Measurements from ENCODE around the gene SH2D3C. TPM values are rescaled to one million over a fixed set of nuclear protein-coding genes. Genes with fewer than 3 reads are reported as not detected.

Gene SH2D3C
- total and polyA plus RNA-seq, 9 of the 15 experiments (the other 6 are each of a cell fraction or from before 2014, with no cell fraction given) = 0.03 to 1.2 (median 0.22) TPM; not detected in 1

DNA sequence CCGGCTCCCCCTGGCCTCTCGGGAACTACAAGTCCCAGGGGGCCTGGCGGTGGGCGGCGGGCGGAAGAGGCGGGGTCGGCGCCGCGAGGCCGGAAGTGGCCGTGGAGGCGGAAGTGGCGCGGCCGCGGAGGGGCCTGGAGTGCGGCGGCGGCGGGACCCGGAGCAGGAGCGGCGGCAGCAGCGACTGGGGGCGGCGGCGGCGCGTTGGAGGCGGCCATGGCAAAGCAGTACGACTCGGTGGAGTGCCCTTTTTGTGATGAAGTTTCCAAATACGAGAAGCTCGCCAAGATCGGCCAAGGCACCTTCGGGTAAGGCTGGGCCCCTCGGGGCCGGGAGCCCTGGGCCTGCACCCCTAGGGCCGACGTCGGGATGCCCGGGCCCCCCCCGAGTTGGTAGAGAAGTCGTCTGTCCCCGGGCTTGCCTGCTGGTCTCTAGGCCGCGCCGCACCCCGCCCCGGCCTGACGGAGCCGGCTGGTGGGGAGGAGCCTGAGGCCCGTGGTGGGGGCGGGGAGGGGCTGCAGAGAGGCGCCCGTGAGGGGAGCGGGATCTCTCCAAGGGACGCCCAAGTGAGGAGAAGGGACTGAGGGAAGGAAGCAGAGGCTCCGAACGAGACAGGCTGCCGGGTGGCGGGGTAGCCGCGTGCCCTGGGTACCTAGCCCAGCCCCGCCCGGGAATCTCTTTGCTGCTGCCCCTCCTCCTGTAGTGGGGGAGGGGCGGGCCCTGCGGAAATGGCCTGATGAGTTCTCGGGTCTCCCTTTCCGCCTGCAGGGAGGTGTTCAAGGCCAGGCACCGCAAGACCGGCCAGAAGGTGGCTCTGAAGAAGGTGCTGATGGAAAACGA, 7.7 kb upstream of the SH2D3C start, which contains the start of gene CDK9 (continued):
- TF ChIP-seq, protein P1, sequence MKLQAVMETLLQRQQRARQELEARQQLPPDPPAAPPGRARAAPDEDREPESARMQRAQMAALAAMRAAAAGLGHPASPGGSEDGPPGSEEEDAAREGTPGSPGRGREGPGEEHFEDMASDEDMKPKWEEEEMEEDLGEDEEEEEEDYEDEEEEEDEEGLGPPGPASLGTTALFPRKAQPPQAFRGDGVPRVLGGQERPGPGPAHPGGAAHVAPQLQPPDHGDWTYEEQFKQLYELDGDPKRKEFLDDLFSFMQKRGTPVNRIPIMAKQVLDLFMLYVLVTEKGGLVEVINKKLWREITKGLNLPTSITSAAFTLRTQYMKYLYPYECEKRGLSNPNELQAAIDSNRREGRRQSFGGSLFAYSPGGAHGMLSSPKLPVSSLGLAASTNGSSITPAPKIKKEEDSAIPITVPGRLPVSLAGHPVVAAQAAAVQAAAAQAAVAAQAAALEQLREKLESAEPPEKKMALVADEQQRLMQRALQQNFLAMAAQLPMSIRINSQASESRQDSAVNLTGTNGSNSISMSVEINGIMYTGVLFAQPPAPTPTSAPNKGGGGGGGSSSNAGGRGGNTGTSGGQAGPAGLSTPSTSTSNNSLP (IDR thresholded peaks at IDR 0.05; ENCODE audit: borderline replicate concordance, low read depth, low read length) = no peak
- TF ChIP-seq HNRNPUL1 (IDR thresholded peaks at IDR 0.05; ENCODE audit: low read length) = no peak
- TF ChIP-seq PHTF2 (CRISPR knock-in tag; IDR thresholded peaks at IDR 0.05) = no peak
- no peak for TF ChIP-seq ZEB2 (IDR thresholded peaks at IDR 0.05)
- TF ChIP-seq NR2F6 (CRISPR knock-in tag; IDR thresholded peaks at IDR 0.05) = no peak
- TF ChIP-seq, protein P2, sequence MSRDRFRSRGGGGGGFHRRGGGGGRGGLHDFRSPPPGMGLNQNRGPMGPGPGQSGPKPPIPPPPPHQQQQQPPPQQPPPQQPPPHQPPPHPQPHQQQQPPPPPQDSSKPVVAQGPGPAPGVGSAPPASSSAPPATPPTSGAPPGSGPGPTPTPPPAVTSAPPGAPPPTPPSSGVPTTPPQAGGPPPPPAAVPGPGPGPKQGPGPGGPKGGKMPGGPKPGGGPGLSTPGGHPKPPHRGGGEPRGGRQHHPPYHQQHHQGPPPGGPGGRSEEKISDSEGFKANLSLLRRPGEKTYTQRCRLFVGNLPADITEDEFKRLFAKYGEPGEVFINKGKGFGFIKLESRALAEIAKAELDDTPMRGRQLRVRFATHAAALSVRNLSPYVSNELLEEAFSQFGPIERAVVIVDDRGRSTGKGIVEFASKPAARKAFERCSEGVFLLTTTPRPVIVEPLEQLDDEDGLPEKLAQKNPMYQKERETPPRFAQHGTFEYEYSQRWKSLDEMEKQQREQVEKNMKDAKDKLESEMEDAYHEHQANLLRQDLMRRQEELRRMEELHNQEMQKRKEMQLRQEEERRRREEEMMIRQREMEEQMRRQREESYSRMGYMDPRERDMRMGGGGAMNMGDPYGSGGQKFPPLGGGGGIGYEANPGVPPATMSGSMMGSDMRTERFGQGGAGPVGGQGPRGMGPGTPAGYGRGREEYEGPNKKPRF (IDR thresholded peaks at IDR 0.05; ENCODE audit: low read depth, low read length) = no peak
- no peak for TF ChIP-seq ZBTB17 (CRISPR knock-in tag; IDR thresholded peaks at IDR 0.05)
- TF ChIP-seq, protein P3, sequence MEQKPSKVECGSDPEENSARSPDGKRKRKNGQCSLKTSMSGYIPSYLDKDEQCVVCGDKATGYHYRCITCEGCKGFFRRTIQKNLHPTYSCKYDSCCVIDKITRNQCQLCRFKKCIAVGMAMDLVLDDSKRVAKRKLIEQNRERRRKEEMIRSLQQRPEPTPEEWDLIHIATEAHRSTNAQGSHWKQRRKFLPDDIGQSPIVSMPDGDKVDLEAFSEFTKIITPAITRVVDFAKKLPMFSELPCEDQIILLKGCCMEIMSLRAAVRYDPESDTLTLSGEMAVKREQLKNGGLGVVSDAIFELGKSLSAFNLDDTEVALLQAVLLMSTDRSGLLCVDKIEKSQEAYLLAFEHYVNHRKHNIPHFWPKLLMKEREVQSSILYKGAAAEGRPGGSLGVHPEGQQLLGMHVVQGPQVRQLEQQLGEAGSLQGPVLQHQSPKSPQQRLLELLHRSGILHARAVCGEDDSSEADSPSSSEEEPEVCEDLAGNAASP (IDR thresholded peaks at IDR 0.05) = no peak
- TF ChIP-seq ZBTB8A (IDR thresholded peaks at IDR 0.05; ENCODE audit: partially characterized antibody) = no peak
- no peak for TF ChIP-seq MEF2A (IDR thresholded peaks at IDR 0.05; ENCODE audit: control insufficient read depth, low read depth, low read length)
- TF ChIP-seq POLR3G (IDR thresholded peaks at IDR 0.05; ENCODE audit: extremely low read depth, insufficient read length, insufficient replicate concordance) = no peak
- TF ChIP-seq FOXJ2 (tag; IDR thresholded peaks at IDR 0.05) = no peak
- TF ChIP-seq, protein P4, sequence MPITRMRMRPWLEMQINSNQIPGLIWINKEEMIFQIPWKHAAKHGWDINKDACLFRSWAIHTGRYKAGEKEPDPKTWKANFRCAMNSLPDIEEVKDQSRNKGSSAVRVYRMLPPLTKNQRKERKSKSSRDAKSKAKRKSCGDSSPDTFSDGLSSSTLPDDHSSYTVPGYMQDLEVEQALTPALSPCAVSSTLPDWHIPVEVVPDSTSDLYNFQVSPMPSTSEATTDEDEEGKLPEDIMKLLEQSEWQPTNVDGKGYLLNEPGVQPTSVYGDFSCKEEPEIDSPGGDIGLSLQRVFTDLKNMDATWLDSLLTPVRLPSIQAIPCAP (CRISPR knock-in tag; IDR thresholded peaks at IDR 0.05; ENCODE audit: borderline replicate concordance) = no peak
- TF ChIP-seq POU5F1 (IDR thresholded peaks at IDR 0.05; ENCODE audit: borderline replicate concordance, low read depth, low read length, partially characterized antibody) = no peak
- no peak for TF ChIP-seq TCF3 (CRISPR knock-in tag; IDR thresholded peaks at IDR 0.05)
- TF ChIP-seq ZBTB7A (IDR thresholded peaks at IDR 0.05; ENCODE audit: borderline replicate concordance, control insufficient read depth, low read depth, low read length) = peak; percentile 78
- no peak for TF ChIP-seq PURB (CRISPR knock-in tag; IDR thresholded peaks at IDR 0.05; ENCODE audit: low read depth)
- no peak for TF ChIP-seq NFE2L1 (tag; IDR thresholded peaks at IDR 0.05; ENCODE audit: borderline replicate concordance, low read depth)
- TF ChIP-seq ATF1 (CRISPR knock-in tag; IDR thresholded peaks at IDR 0.05) = no peak
- TF ChIP-seq ATF1 (tag; IDR thresholded peaks at IDR 0.05) = peak; percentile 62

All from K562 (cell line).